ENCODE data around the gene NPAS2.

NPAS2 gene

DNA sequence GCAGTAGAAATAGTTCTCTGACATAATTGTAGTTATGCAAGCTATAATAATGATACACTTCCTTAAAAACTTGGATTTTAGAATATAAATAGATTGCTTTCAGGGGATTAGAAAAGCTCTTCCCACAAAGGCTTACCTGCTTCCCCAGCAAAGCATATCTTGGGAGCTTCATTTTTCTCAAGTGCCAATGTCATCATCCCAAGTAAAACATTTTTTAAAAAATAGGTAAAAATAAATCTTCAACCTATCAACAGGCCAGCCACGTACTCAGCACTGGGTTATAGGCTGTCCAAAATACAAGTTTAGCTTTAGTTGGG lies 39.0 kb upstream of the NPAS2 start:
- TF ChIP-seq, protein P1, sequence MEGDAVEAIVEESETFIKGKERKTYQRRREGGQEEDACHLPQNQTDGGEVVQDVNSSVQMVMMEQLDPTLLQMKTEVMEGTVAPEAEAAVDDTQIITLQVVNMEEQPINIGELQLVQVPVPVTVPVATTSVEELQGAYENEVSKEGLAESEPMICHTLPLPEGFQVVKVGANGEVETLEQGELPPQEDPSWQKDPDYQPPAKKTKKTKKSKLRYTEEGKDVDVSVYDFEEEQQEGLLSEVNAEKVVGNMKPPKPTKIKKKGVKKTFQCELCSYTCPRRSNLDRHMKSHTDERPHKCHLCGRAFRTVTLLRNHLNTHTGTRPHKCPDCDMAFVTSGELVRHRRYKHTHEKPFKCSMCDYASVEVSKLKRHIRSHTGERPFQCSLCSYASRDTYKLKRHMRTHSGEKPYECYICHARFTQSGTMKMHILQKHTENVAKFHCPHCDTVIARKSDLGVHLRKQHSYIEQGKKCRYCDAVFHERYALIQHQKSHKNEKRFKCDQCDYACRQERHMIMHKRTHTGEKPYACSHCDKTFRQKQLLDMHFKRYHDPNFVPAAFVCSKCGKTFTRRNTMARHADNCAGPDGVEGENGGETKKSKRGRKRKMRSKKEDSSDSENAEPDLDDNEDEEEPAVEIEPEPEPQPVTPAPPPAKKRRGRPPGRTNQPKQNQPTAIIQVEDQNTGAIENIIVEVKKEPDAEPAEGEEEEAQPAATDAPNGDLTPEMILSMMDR (IDR thresholded peaks at IDR 0.05): no peak

DNA sequence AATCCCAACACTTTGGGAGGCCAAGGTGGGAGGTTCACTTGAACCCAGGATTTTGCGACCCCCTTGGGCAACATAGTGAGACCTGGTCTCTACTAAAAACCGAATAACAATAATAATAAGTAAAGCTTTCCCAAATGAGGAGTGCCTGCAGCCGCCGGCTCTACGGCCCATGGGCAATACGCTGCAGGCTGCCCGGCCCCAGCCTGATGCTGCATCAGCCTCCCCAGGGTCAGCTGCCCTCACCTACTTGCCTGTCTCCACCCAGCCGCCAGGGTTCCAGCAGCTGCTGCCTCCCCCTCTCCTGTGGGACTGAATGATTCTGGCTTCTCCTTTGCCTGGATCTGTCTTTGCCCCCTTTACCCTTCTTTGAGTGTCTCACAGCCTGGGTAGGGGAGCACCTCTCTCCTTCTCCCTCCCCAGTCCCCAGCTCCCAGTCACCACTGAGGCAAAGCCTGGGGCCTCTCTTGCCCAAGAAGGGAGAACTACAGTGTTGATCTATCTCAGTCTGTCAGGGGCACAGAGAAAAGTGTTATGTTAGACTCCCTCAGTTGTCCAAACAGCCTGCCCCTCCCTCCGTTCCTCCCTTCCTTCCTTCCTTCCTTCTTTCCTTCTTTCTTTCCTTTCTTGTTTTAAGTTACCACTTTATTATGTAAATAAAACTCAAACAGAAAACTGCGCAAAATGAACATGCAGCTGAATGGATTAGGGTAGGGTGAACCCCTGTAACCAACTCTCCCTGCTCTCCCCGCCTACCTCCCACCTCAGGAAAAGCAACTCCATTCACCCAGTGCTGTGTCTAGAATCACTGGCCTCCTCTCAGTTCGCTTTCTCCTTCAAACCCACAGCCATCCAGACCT lies 38.2 kb upstream of the NPAS2 start:
- TF ChIP-seq, protein P1 (IDR thresholded peaks at IDR 0.05): no peak

DNA sequence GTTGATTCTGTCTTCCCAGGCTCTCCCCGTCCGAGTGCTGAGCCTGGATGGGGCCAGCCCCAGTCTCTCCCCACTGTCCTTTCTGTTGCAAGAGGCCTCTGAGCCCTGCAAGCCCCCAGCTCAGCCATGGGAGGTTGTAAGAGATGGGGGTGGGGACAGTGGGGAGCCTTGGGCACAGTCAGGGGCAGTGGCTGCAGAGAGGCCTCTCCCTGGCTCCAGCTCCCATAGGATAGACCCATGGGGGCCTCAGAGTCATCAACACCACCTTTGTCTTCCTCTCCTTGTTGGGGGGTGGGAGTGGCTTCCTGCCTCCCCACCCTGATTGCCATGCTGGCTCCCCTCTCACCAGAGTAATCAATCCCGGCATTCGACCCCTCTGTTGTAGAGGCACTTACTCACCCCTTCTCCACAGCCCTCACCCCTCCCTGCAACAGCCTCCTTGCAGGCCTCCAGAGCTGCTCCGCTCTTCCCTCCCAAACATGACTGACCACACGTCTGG lies 37.5 kb upstream of the NPAS2 start:
- TF ChIP-seq, protein P1 (IDR thresholded peaks at IDR 0.05): no peak

DNA sequence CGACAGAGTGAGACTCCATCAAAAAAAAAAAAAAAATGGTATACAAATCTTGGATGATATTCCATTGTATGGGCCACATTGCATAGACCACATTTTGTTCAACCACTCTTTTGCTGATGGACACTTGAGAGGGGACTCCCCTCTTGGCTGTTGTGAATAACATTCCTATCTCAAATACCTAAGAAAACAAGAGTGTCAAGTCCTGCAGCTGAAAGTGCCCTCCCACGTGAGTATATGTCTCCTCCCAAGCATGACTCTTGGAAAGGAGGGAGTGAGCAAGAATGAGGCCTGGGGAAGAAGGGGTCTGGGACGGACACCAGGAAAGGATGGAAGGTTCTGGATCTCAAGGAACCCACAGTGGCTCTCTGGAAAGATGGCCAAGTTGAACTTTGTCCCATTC lies 36.0 kb upstream of the NPAS2 start:
- TF ChIP-seq, protein P1 (IDR thresholded peaks at IDR 0.05): no peak

DNA sequence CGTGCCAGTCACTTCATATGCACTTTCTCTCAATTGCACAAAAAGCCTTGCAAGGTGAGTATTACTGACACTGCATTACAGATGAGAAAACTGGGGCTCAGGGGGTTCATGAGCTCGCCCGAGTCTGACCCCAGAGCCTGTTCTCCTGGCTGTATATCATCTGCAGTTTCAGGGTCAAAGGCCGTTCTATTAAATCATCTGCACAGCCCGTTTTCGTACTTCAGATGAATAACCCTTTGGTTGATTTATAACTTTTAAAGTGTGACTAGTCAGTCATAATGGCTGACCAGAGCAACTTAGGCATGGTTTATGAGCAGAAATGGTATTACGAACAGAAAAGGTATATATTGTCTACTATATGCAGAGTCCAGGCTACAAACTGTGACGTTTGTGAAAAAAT lies 35.3 kb upstream of the NPAS2 start:
- TF ChIP-seq, protein P1 (IDR thresholded peaks at IDR 0.05): no peak

DNA sequence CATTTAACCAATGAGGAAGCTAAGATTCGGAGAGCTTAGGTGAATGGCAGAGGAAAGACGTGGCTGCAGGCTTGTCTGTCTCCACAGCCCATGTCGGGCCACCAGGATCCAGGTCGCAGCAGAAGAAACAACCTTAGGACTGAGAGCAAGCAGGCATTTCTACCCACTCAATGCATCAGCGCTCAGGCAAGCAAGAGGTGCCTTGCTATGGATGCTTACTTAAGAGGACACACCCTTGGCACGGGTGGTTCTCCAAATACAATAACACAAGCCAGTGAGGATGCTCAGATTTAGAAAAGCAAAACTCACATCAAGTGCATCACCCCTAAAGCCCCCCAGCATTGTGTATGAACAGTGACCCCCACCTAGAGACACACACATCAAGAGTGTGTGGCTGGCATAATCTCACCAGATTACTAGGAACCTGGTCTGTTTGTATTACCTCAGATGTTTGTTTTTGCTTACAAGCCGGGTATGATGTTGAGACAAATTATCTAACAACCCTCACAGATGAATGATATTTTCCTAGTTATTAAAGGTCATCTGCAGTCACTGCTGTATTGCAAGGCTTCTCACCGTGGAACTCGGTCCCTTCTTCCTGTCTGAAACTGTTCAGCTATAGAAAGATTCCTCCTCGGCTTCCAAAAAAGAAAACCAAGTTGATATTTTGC lies 34.2 kb upstream of the NPAS2 start:
- TF ChIP-seq, protein P1 (IDR thresholded peaks at IDR 0.05): no peak

DNA sequence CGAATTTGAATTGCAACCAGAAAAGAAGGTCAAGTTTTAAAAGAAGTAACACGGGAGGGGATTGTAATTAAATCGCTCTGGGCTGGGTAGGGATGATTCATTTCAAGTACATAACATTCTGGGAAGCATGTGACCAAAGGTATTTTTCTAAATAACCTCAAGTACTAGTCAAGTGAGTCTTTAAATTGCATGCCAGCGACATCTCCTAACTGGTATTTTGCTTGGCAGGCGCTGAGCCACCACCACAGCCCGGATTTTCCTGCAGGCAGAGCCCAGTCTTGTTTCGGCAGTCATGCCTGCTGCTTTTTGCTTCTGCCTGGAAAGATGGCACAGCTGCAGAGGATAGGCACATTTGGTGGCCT lies 33.7 kb upstream of the NPAS2 start:
- TF ChIP-seq, protein P1 (IDR thresholded peaks at IDR 0.05): no peak
